K562 (cell line): ENCODE measurements around the gene CACNA1C. TPM values are rescaled to one million over a fixed set of nuclear protein-coding genes. Genes with fewer than 3 reads are reported as not detected.

Experiments
- ATAC-seq: fragments of 200-7000 bp; cut with Tn5 transposase; 3 replicates; pipeline ENCODE4 v1.9.1; 2020; ENCODE audit warnings: moderate library complexity
- BruUV-seq: library from RNA; stranded (reverse); fragments of 400-500 nt; replicated peaks from 2 replicates; lab custom pipeline; 2021; lab: Mats Ljungman, UMichigan
- CTCF ChIA-PET: fragments of 300-600 bp; formaldehyde crosslinking; extraction: SDS; loops from one replicate; lab custom pipeline; 2021; ENCODE audit warnings: low intra/inter-chr PET ratio; lab: Yijun Ruan, JAX
- POLR2A ChIA-PET: fragments of 300-600, 350-650 bp; sonication (Branson Sonifier 250); formaldehyde crosslinking; extraction: SDS; loops from one replicate; lab custom pipeline; 2021; ENCODE audit warnings: antibody characterized with exemption, inconsistent platforms; lab: Yijun Ruan, JAX
- DNase-seq, 4 experiments: peaks; one replicate each; pipeline versions ENCODE4 v3.0.0 to v3.0.0-alpha.2; 2011 to 2018; ENCODE audit warnings: low spot score in 3 of 4, mixed read lengths in 3 of 4; ENCODE audit errors: extremely low read depth in 1 of 4
- FAIRE-seq: peaks from 2 replicates; lab custom pipeline; 2011; peaks lifted over from hg19 to GRCh38; lab: Jason Lieb, UNC
- H2AFZ ChIP-seq: 2 replicates; pipeline ENCODE4 v1.6.0; 2011; ENCODE audit warnings: low read depth, low read length, control low read depth, inconsistent platforms
- H3K27ac ChIP-seq: fragments of 200-600 bp; 3 replicates; pipeline ENCODE4 v1.8.0; 2011; ENCODE audit warnings: low read depth, mild to moderate bottlenecking, control low read depth, inconsistent platforms, low read length, moderate library complexity, mixed read lengths; ENCODE audit errors: extremely low read depth
- H3K27me3 ChIP-seq, 2 experiments: fragments of 300-600 bp in 1 of 2; 2 replicates in 1 of 2; 3 replicates in 1 of 2; pipeline versions ENCODE4 v1.6.0 to v1.8.0; 2011; ENCODE audit warnings: inconsistent platforms in 2 of 2, low read length in 2 of 2, mild to moderate bottlenecking in 1 of 2, mixed read lengths in 1 of 2, moderate library complexity in 1 of 2; ENCODE audit not compliant: control insufficient read depth in 2 of 2, insufficient read depth in 2 of 2
- H3K36me3 ChIP-seq: fragments of 300-600 bp; 3 replicates; pipeline ENCODE4 v1.8.0; 2011; ENCODE audit warnings: mild to moderate bottlenecking, low read length, inconsistent platforms; ENCODE audit not compliant: control insufficient read depth, insufficient read depth
- H3K4me1 ChIP-seq, 2 experiments: fragments of 200-600 bp in 1 of 2; replicated peaks in 1 of 2; 2 replicates in 1 of 2; 3 replicates in 1 of 2; pipeline versions ENCODE4 v1.5.1 to v1.8.0; 2011; ENCODE audit warnings: inconsistent platforms in 2 of 2, low read length in 2 of 2, mild to moderate bottlenecking in 1 of 2, mixed read lengths in 1 of 2, moderate library complexity in 1 of 2; ENCODE audit not compliant: control insufficient read depth in 2 of 2, insufficient read depth in 2 of 2
- H3K4me2 ChIP-seq: 2 replicates; pipeline ENCODE4 v1.6.1; 2011; ENCODE audit warnings: low read length, control low read depth, inconsistent platforms, mixed read lengths; ENCODE audit not compliant: insufficient read depth
- H3K4me3 ChIP-seq: fragments of 200-600 bp; sonication (generic), shearing (Covaris generic); 2 replicates; pipeline ENCODE4 v1.5.1; 2016; ENCODE audit warnings: control low read depth, inconsistent platforms
- H3K79me2 ChIP-seq: fragments of 200-600 bp; 3 replicates; pipeline ENCODE4 v1.8.0; 2011; ENCODE audit warnings: low read length, inconsistent platforms; ENCODE audit not compliant: control insufficient read depth, insufficient read depth
- H3K9ac ChIP-seq, 2 experiments: 2 replicates each; pipeline versions ENCODE4 v1.6.0 to v1.6.1; 2011; ENCODE audit warnings: low read depth in 2 of 2, low read length in 2 of 2, control low read depth in 1 of 2, inconsistent platforms in 1 of 2, mild to moderate bottlenecking in 1 of 2, mixed read lengths in 1 of 2; ENCODE audit not compliant: insufficient read depth in 1 of 2
- H3K9me1 ChIP-seq: one replicate; pipeline ENCODE4 v1.6.0; 2011; ENCODE audit warnings: inconsistent platforms, mild to moderate bottlenecking, low read length, moderate library complexity; ENCODE audit not compliant: control insufficient read depth, insufficient read depth
- H3K9me3 ChIP-seq: replicated peaks from 2 replicates; pipeline ENCODE4 v1.5.1; 2011; ENCODE audit warnings: low read depth, low read length, inconsistent platforms; ENCODE audit not compliant: control insufficient read depth, insufficient read depth
- H4K20me1 ChIP-seq: replicated peaks from 2 replicates; pipeline ENCODE4 v1.6.1; 2011; ENCODE audit warnings: low read length, inconsistent platforms, mixed read lengths; ENCODE audit not compliant: control insufficient read depth, insufficient read depth
- SETDB1 ChIP-seq: IDR thresholded peaks from one replicate; pipeline ENCODE4 v1.6.1; 2012; ENCODE audit warnings: low read length, control low read depth, inconsistent platforms
- TCF7 ChIP-seq: sonication (generic); IDR thresholded peaks from 2 replicates; pipeline ENCODE4 v1.6.1; 2016; ENCODE audit warnings: antibody characterized with exemption, borderline replicate concordance
- TRIM24 ChIP-seq, 2 experiments: fragments of 450-650 bp; IDR thresholded peaks; 2 replicates each; pipeline ENCODE4 v1.6.1; 2016
- ZC3H11A ChIP-seq: IDR thresholded peaks from 2 replicates; pipeline ENCODE4 v1.6.1; 2012; ENCODE audit warnings: low read depth, low read length, improper control_type of control experiment
- ZKSCAN3 ChIP-seq: fragments of 250-450 bp; sonication (Bioruptor Pico); IDR thresholded peaks from 2 replicates; pipeline ENCODE4 v1.4.0; 2020
- WGBS: fragments of 100-300 bp; shearing (Covaris generic); methylation state at CpG from one replicate; pipeline ENCODE4 v1.1.6; 2016; ENCODE audit warnings: low coverage, mixed read lengths; ENCODE audit not compliant: insufficient coverage; ENCODE audit errors: missing lambda C conversion rate; 5-methylcytosine and 5-hydroxymethylcytosine counted together
- in situ Hi-C: fragments of 300-500 bp; cut with MboI; formaldehyde crosslinking; loops from 4 replicates; pipeline ENCODE4 v1.15.0; 2018; ENCODE audit warnings: inconsistent platforms, mixed read lengths
- intact Hi-C: fragments of 100-400 bp; cut with micrococcal nuclease; formaldehyde crosslinking; loops from 2 replicates; pipeline ENCODE4 v1.14.2; 2022
- polyA plus RNA-seq, 8 experiments: library from polyadenylated mRNA; depleted of rRNA in 4 of 8; stranded (reverse) in 5 of 8; unstranded in 3 of 8; fragments of >200 nt; fragmentation: Nextera tagmentation in 2 of 8; fragmentation: Illumina TruSeq in 1 of 8; extraction: Ambion mirVana in 2 of 8; extraction: Trizol in 1 of 8; gene quantifications; 2 replicates each; pipeline versions ENCODE4 v1.2.1 to v1.2.3, GENCODE V29; 2011 to 2014; ENCODE audit warnings: inconsistent platforms in 1 of 8, missing spikeins in 1 of 8
- total RNA-seq, 7 experiments: library from RNA; depleted of rRNA in 6 of 7; stranded (reverse); fragments of >200 nt in 6 of 7; fragmentation: Illumina TruSeq in 2 of 7; extraction: Trizol in 2 of 7; gene quantifications; 2 replicates each; pipeline versions ENCODE4 v1.2.1 to v1.2.3, GENCODE V29; 2011 to 2021; ENCODE audit warnings: low replicate concordance in 1 of 7
- TF ChIP-seq, protein P1 (sequence below): fragments of 450-650 bp; formaldehyde crosslinking; IDR thresholded peaks from 2 replicates; pipeline ENCODE4 v1.4.0; 2020; ENCODE audit warnings: mild to moderate bottlenecking, moderate library complexity
- TF ChIP-seq, protein P2 (sequence below): sonication (generic); formaldehyde crosslinking; IDR thresholded peaks from 2 replicates; pipeline ENCODE4 v1.8.1; 2023; ENCODE audit warnings: mild to moderate bottlenecking, missing genetic modification reagents, moderate library complexity
- TF ChIP-seq, protein P3 (sequence below): fragments of 250-450 bp; sonication (Bioruptor Pico); IDR thresholded peaks from 2 replicates; pipeline ENCODE4 v1.4.0; 2020
- TF ChIP-seq, protein P4 (sequence below): fragments of 450-650 bp; formaldehyde crosslinking; conservative IDR thresholded peaks from 2 replicates; pipeline ENCODE4 v1.4.0; 2022; ENCODE audit warnings: mild to moderate bottlenecking, missing genetic modification characterization

The CACNA1C gene
- total and polyA plus RNA-seq, 9 of the 15 experiments (the other 6 are each of a cell fraction or from before 2014, with no cell fraction given): not detected

DNA sequence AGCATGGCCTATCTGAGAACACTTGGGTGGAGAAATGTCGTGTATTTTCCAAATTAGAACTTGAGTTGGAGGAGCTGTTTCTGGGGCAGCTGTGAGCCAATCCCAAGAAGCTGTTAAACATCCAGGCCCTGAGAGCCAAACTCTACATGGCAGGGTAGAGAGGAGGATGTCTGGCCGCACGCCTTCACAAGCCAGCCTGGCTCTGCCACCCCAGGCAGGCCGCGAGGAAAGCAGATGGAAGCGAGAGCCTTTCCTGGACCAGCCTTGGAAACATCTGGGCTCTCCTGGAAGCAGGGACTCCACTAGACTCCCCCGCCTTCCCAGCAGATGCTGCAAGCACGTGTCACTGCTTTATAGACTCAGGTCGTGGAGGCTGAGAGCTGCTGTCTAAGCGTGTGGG, 429.2 kb downstream of the CACNA1C start:
- Histone ChIP-seq H3K36me3 (no peaks in the 10 kb centered on the region), H3K4me1 (no peaks in the 10 kb centered on the region), H3K9me1 (no peaks in the 10 kb centered on the region), H4K20me1 (no peaks in the 10 kb centered on the region), H3K27ac (no peak overlapping the region), H3K27me3 (peaks cover 0 to 17% of the 10 kb centered on the region in 2 experiments; a peak in 3 of 5 replicates), H3K9ac (no peak overlapping the region), H2AFZ (no peak overlapping the region), H3K4me2 (no peak overlapping the region), H3K79me2 (no peaks in the 10 kb centered on the region), H3K4me3 (no peak overlapping the region), H3K9me3 (no peaks in the 10 kb centered on the region)
- ChIA-PET CTCF (no interaction called here), POLR2A (no interaction called here)
- intact Hi-C loops: no loop called here
- WGBS: 1% methylated on average over 10 of the region's 10 CpGs
- DNase-seq: no peak
- no peak for FAIRE-seq
- in situ Hi-C loops: no loop called here
- TF ChIP-seq TRIM24 (IDR thresholded peaks at IDR 0.05): no peak
- no peak for TF ChIP-seq TCF7
- TF ChIP-seq, protein P1, sequence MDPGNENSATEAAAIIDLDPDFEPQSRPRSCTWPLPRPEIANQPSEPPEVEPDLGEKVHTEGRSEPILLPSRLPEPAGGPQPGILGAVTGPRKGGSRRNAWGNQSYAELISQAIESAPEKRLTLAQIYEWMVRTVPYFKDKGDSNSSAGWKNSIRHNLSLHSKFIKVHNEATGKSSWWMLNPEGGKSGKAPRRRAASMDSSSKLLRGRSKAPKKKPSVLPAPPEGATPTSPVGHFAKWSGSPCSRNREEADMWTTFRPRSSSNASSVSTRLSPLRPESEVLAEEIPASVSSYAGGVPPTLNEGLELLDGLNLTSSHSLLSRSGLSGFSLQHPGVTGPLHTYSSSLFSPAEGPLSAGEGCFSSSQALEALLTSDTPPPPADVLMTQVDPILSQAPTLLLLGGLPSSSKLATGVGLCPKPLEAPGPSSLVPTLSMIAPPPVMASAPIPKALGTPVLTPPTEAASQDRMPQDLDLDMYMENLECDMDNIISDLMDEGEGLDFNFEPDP (CRISPR knock-in tag): no peak
- no peak for TF ChIP-seq ZC3H11A
- TF ChIP-seq, protein P2, sequence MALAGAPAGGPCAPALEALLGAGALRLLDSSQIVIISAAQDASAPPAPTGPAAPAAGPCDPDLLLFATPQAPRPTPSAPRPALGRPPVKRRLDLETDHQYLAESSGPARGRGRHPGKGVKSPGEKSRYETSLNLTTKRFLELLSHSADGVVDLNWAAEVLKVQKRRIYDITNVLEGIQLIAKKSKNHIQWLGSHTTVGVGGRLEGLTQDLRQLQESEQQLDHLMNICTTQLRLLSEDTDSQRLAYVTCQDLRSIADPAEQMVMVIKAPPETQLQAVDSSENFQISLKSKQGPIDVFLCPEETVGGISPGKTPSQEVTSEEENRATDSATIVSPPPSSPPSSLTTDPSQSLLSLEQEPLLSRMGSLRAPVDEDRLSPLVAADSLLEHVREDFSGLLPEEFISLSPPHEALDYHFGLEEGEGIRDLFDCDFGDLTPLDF (CRISPR knock-in tag): no peak
- no peak for TF ChIP-seq ZKSCAN3 (CRISPR knock-in tag)
- TF ChIP-seq, protein P3, sequence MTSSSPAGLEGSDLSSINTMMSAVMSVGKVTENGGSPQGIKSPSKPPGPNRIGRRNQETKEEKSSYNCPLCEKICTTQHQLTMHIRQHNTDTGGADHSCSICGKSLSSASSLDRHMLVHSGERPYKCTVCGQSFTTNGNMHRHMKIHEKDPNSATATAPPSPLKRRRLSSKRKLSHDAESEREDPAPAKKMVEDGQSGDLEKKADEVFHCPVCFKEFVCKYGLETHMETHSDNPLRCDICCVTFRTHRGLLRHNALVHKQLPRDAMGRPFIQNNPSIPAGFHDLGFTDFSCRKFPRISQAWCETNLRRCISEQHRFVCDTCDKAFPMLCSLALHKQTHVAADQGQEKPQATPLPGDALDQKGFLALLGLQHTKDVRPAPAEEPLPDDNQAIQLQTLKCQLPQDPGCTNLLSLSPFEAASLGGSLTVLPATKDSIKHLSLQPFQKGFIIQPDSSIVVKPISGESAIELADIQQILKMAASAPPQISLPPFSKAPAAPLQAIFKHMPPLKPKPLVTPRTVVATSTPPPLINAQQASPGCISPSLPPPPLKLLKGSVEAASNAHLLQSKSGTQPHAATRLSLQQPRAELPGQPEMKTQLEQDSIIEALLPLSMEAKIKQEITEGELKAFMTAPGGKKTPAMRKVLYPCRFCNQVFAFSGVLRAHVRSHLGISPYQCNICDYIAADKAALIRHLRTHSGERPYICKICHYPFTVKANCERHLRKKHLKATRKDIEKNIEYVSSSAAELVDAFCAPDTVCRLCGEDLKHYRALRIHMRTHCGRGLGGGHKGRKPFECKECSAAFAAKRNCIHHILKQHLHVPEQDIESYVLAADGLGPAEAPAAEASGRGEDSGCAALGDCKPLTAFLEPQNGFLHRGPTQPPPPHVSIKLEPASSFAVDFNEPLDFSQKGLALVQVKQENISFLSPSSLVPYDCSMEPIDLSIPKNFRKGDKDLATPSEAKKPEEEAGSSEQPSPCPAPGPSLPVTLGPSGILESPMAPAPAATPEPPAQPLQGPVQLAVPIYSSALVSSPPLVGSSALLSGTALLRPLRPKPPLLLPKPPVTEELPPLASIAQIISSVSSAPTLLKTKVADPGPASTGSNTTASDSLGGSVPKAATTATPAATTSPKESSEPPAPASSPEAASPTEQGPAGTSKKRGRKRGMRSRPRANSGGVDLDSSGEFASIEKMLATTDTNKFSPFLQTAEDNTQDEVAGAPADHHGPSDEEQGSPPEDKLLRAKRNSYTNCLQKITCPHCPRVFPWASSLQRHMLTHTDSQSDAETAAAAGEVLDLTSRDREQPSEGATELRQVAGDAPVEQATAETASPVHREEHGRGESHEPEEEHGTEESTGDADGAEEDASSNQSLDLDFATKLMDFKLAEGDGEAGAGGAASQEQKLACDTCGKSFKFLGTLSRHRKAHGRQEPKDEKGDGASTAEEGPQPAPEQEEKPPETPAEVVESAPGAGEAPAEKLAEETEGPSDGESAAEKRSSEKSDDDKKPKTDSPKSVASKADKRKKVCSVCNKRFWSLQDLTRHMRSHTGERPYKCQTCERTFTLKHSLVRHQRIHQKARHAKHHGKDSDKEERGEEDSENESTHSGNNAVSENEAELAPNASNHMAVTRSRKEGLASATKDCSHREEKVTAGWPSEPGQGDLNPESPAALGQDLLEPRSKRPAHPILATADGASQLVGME: no peak
- no peak for TF ChIP-seq SETDB1
- TF ChIP-seq, protein P4, sequence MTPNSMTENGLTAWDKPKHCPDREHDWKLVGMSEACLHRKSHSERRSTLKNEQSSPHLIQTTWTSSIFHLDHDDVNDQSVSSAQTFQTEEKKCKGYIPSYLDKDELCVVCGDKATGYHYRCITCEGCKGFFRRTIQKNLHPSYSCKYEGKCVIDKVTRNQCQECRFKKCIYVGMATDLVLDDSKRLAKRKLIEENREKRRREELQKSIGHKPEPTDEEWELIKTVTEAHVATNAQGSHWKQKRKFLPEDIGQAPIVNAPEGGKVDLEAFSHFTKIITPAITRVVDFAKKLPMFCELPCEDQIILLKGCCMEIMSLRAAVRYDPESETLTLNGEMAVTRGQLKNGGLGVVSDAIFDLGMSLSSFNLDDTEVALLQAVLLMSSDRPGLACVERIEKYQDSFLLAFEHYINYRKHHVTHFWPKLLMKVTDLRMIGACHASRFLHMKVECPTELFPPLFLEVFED (CRISPR knock-in tag): no peak
- no peak for ATAC-seq
- no TSS peak for BruUV-seq
